Superior temporal gyrus (tissue), 1 donor: ENCODE measurements around the gene NCBP3.

ENCODE experiments used
- DNase-seq: peaks from one replicate; pipeline ENCODE4 v3.0.0-alpha.2; 2016; ENCODE audit errors: extremely low spot score

NCBP3 gene, protein sequence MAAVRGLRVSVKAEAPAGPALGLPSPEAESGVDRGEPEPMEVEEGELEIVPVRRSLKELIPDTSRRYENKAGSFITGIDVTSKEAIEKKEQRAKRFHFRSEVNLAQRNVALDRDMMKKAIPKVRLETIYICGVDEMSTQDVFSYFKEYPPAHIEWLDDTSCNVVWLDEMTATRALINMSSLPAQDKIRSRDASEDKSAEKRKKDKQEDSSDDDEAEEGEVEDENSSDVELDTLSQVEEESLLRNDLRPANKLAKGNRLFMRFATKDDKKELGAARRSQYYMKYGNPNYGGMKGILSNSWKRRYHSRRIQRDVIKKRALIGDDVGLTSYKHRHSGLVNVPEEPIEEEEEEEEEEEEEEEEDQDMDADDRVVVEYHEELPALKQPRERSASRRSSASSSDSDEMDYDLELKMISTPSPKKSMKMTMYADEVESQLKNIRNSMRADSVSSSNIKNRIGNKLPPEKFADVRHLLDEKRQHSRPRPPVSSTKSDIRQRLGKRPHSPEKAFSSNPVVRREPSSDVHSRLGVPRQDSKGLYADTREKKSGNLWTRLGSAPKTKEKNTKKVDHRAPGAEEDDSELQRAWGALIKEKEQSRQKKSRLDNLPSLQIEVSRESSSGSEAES

GRCh38 chr17:3845621-3846436 is at the start of gene NCBP3:
Gene NCBP3, minus strand, starts transcription at chr17:3846246. Its CDS starts 23 bp downstream, at chr17:3846223.
- DNase-seq: peak; percentile 95

GRCh38 chr17:3895354-3895753 is 49.3 kb upstream of the NCBP3 start:
- DNase-seq: no peak

GRCh38 chr17:3894911-3895343 is 48.9 kb upstream of the NCBP3 start:
- DNase-seq: no peak

DNA sequence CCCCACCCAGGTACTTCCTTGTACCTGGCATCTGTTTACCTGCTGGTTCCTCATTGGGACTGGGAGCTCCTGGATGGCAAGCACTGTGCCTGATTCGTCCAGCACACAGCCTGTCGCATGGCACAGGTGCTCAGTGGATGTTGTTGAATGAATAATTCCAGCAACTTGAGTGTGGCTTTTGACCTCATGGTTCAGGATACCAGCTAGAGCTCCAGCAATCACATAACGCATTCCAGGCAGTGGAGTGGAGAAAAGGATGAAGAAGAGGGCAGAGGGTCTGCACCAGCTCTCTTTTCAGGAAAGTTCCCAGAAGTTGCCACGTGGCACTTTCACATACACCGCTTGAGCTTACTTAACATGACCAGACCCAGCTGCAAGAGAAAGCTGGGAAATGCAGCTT is 48.1 kb upstream of the NCBP3 start:
- DNase-seq: no peak

DNA sequence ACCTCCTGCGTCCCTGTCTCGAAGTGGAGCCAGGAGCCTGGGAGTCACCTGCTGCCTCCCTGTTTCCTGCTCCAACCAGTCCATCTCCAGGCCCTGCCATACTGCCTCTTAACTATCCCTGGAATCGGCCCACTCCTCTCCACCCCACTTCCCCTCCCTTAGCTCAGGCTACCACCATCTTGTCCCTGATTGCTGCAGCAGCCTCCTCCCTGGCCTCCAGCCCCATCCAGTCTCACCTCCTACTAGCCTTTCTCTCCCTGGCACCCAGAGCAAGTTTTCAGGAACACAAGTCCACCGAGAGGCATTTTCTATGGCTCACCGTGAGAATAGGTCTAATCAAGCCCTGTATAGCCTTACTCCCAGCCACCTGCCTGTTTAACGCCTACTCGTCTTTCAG is 47.7 kb upstream of the NCBP3 start:
- DNase-seq: no peak

DNA sequence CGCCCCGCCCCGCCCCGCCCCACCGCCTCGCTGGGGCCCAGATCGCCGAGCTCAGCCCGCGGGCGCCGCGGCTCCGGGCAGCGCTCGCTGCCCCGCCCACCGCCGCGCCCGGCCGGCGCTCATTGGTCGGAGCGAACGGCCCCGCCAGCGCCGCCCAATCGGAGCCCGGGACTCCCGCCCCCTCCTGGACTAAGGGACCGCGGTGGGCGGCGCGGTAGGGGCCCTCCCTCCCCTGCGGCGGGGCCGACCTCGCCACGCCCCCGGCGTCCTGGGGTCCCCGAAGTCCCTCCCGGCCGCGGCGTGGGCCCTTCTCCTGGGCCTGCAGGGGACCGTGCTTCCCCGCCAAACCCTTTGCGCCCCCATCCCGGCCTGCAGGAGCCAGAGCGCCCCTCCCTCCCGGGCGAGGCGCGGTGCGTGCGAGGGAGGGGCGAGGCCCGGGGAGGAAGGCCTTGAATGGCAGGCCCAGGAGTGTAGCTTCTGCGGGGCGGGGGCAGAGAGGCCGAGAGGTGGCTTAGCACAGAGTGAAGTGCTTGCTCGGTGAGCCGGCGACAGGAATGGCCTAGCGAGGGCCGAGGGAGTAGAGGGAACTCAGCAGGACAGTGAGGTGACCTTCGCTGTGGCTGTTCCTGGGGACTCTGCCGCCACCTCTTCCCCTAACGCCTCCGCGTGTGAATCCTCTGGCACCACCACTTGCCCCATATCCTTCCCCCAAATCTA is 47.1 kb upstream of the NCBP3 start, which contains the start of gene CAMKK1:
TSS of gene CAMKK1 (minus strand) at position 51 of the 717 bp plus-strand sequence. CDS start 7,366 bp downstream, outside the sequence.
- DNase-seq: peak; percentile 80

GRCh38 chr17:3892095-3892998 is 46.3 kb upstream of the NCBP3 start:
- DNase-seq: no peak

DNA sequence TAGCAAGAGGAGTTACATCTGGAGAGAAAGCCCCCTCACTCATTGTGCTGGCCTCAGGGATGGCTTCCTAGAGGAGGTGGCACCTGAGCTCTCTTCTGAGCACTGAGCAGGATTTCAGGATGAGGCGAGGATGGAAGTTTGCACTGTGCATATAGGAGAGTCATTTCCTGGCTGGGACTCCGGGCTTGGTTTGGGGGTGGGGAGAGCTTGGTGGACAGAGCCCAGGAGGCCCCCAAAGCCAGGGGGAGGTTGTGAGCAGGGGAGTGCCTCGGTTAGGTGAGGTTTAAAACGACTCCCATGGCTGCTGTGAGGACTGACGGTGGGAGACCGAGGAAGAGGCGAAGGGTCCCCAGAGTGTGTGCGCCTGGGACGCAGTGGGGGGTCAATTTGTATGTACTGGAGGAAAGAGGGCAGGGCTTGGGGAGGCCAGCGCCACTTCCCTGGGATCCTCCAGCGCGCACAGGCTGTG is 45.6 kb upstream of the NCBP3 start:
- DNase-seq: no peak

DNA sequence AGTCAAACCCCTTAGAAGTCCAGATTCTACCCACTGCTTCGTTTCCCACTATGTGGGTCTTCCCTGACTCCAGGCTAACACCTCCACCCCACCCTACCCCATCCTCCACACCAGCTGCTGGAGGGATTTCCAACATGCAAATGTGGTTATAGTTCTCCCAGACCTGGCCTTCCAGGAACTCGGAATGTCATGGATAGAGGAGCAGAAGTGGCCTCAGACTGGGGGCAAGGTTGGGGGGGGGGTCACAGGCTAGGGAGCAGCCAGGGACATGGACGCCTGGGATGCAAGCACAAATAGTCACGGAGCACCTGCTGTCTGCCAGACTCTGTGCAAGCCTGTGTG is 44.8 kb upstream of the NCBP3 start:
- no peak for DNase-seq

DNA sequence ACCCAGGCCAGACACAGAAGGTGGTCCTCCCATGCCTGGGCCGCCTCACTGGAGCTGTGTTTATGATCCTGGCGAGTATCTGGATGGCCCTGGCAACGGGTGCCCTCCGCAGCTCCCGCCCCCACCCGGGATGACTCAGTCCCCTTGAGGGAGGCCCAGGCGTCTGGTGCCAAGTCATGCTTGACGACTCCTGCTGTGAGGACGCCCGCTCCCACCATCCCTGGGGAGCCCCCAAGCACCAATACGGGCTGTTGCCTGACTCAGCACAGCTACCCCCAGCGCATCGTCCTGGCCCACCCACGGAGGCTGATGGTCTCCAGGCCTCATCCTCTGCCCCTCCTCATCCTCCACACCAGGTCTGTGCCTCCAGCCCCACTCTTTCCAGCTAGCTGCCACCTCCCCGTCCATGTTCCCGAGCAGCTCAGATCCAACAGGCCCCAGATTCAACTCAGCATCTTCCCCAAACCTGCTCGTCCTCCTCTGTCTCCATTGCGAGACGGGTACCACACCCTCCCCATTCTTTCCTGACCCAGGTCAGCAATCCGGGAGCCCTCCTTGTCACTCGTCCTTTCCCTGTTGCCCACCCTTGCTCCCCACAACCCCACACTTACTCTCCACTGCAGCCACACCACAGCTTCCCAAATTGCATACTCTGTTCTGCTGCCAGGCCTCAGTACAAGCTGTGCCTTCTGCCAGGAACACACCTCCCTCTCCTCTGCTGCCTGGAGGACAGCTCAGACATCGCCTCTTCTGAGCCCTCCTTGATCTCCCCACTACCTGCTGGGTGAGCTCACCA is 44.2 kb upstream of the NCBP3 start:
- DNase-seq: no peak

GRCh38 chr17:3889325-3890012 is 43.4 kb upstream of the NCBP3 start:
- no peak for DNase-seq

GRCh38 chr17:3888343-3889171 is 42.5 kb upstream of the NCBP3 start:
- no peak for DNase-seq

DNA sequence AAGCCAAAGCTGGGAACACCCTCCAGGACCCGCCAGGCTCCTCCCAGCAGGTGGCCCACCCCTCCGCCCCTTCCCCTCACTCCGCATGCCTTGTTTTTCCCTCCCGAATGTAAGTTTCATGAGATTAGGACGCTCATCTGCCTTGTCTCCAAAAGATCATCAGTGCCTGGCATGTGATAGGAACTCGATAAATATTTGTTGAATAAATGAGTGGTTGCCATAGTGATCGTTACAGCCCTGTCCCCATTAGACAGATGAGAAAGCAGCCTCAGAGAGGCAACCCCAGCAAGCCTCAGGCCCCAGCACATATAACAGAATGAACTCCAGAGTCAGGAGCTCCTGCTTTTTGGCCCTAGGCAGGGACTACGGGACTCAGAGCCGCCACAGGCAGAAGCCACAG is 41.8 kb upstream of the NCBP3 start:
- DNase-seq: no peak

DNA sequence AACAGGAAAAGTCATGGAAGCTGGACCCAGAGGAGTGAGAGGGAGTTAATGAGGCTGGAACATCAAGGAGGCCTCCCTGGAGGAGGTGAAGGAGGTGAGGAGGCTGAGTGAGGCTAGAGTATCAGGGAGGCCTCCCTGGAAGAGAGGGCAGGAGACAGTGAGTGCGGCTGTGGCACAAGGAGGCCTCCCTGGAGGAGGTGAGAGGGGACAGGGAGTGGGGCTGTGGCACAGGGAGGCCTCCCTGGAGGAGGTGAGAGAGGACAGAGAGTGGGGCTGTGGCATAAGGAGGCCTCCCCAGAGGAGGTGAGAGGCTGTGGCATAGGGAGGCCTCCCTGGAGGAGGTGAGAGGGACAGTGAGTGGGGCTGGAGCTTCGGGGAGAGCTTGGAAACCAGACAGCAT is 41.3 kb upstream of the NCBP3 start:
- DNase-seq: no peak

GRCh38 chr17:3886776-3887175 is 40.7 kb upstream of the NCBP3 start:
- no peak for DNase-seq

- DNase-seq: no peak
Measured at GRCh38 chr17:3885970-3886369, 39.9 kb upstream of the NCBP3 start.

DNA sequence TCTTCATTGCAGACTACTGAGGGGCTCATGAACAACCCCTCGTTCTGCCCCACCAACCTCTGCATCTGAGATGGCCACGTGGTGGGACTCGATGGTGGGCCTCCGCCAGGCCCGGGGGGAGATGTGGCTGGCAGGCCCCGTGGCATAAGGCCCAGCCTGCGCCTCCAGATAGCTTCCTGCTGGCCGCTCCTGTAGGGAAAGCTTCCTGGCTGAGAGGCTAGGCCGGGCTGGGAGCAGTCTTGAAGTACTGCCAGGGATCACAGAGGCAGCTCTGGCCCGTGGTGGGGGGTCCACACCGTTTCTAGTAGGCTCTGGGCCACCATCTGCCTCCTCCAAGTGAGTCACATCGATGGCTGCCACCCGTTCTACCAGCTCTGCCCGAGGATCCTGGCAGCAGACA is 39.2 kb upstream of the NCBP3 start:
- DNase-seq: no peak

- DNase-seq: no peak
Measured at GRCh38 chr17:3884188-3884587, 38.1 kb upstream of the NCBP3 start.
